AG04449 (cell line): ENCODE measurements around the gene RGS6.

Experiments used
- CTCF ChIA-PET: fragments of 350-600 bp; formaldehyde crosslinking; extraction: SDS; loops from one replicate; lab custom pipeline; 2021; ENCODE audit warnings: antibody characterized with exemption; lab: Yijun Ruan, JAX
- POLR2A ChIA-PET: fragments of 400-600, 350-600 bp; formaldehyde crosslinking; extraction: SDS; loops from one replicate; lab custom pipeline; 2020; ENCODE audit warnings: antibody characterized with exemption, inconsistent platforms; lab: Yijun Ruan, JAX
- DNase-seq: peaks from one replicate; pipeline ENCODE4 v3.0.0-alpha.2; 2010; ENCODE audit warnings: low read depth, low spot score
- H3K4me3 ChIP-seq: 2 replicates; pipeline ENCODE4 v1.5.1; 2011; ENCODE audit warnings: low read depth, mild to moderate bottlenecking, control low read depth, low read length
- CTCF ChIP-seq: IDR thresholded peaks from one replicate; pipeline ENCODE4 v1.5.1; 2011; ENCODE audit warnings: mild to moderate bottlenecking, moderate library complexity, low read length, control low read depth, inconsistent platforms; ENCODE audit not compliant: insufficient read depth; ENCODE audit errors: missing control alignments

The RGS6 gene

GRCh38 chr14:72605921-72606220, 673.6 kb downstream of the RGS6 start:
- no peak for DNase-seq
- ChIA-PET CTCF (interaction anchor here (1.0 kb wide), 1 partner anchor 92 kb away, joined by 3 read pairs; no protein-coding TSS in a partner anchor), POLR2A (no interaction called here)
- no peak for TF ChIP-seq CTCF
- H3K4me3 ChIP-seq: no peak overlapping the region

GRCh38 chr14:72606879-72607278, 674.6 kb downstream of the RGS6 start:
- H3K4me3 ChIP-seq: no peak overlapping the region
- CTCF ChIA-PET: interaction anchor here (1.1 to 1.9 kb wide), 3 partner anchors 27 to 342 kb away, joined by 3 to 4 read pairs (median 4); no protein-coding TSS in a partner anchor
- DNase-seq: no peak
- no peak for TF ChIP-seq CTCF
- POLR2A ChIA-PET: no interaction called here

GRCh38 chr14:72607386-72608130, 675.3 kb downstream of the RGS6 start:
- no peak overlapping the region for H3K4me3 ChIP-seq
- ChIA-PET CTCF (interaction anchor here (1.0 to 1.9 kb wide), 7 partner anchors 26 to 341 kb away, joined by 3 to 12 read pairs (median 4); no protein-coding TSS in a partner anchor), POLR2A (interaction anchor here (1.0 to 1.7 kb wide), 4 partner anchors 9 to 49 kb away, joined by 3 to 6 read pairs (median 3); no protein-coding TSS in a partner anchor)
- TF ChIP-seq CTCF: no peak
- DNase-seq: no peak

GRCh38 chr14:72608391-72609204, 676.4 kb downstream of the RGS6 start:
- peak overlapping the region; percentile 29; the same call in 1 of the 2 replicates for H3K4me3 ChIP-seq
- POLR2A ChIA-PET: interaction anchor here (0.6 to 1.7 kb wide), 6 partner anchors 8 to 74 kb away, joined by 3 to 6 read pairs (median 3); no protein-coding TSS in a partner anchor
- DNase-seq: peak; percentile 81
- CTCF ChIA-PET: interaction anchor here (0.8 to 1.9 kb wide), 7 partner anchors 25 to 340 kb away, joined by 3 to 12 read pairs (median 4); no protein-coding TSS in a partner anchor
- TF ChIP-seq CTCF: no peak

- CTCF ChIA-PET: interaction anchor here (1.4 to 1.9 kb wide), 2 partner anchors 27 to 92 kb away, joined by 3 to 12 read pairs; no protein-coding TSS in a partner anchor
- TF ChIP-seq CTCF: no peak
- H3K4me3 ChIP-seq: no peak overlapping the region
- POLR2A ChIA-PET: interaction anchor here (0.7 to 1.7 kb wide), 2 partner anchors 12 to 34 kb away, joined by 3 to 6 read pairs; no protein-coding TSS in a partner anchor
- no peak for DNase-seq
These were observed 677.1 kb downstream of the RGS6 start for GRCh38 chr14:72609205-72609916.
